Stimulated activated CD8-positive, alpha-beta memory T cell treated with anti-CD3 and anti-CD28 coated beads, Interleukin-2, amount 100 ng/mL, for 1 hour (primary cell): ENCODE results near the gene ABL1.

Source experiments
- DNase-seq, 2 donors: peaks; one replicate each; pipeline ENCODE4 v3.0.0-alpha.2; 2020; ENCODE audit warnings: low read depth in 2 of 2

The ABL1 gene

GRCh38 chr9:130918101-130918825, 83.2 kb downstream of the ABL1 start:
- no peak for DNase-seq

- DNase-seq = no peak
These were observed 83.9 kb downstream of the ABL1 start for GRCh38 chr9:130918826-130919558.

- no peak for DNase-seq
These were observed 84.6 kb downstream of the ABL1 start for GRCh38 chr9:130919559-130920145.

- no peak for DNase-seq
These were observed 85.2 kb downstream of the ABL1 start for GRCh38 chr9:130920233-130920632.

GRCh38 chr9:130920762-130921299, 85.8 kb downstream of the ABL1 start:
- DNase-seq = no peak

- no peak for DNase-seq
These were observed 86.4 kb downstream of the ABL1 start for GRCh38 chr9:130921300-130921988.

GRCh38 chr9:130921989-130922892, 87.2 kb downstream of the ABL1 start:
- DNase-seq = no peak

GRCh38 chr9:130922893-130923610, 88.0 kb downstream of the ABL1 start:
- DNase-seq = no peak

GRCh38 chr9:130923611-130924447, 88.8 kb downstream of the ABL1 start:
- DNase-seq = no peak

GRCh38 chr9:130924448-130924788, 89.4 kb downstream of the ABL1 start:
- no peak for DNase-seq

- no peak for DNase-seq
These were observed 90.1 kb downstream of the ABL1 start for GRCh38 chr9:130925050-130925678.

- DNase-seq = no peak
These were observed 92.3 kb downstream of the ABL1 start for GRCh38 chr9:130927338-130927737.

- no peak for DNase-seq
These were observed 93.2 kb downstream of the ABL1 start for GRCh38 chr9:130927995-130928900.

GRCh38 chr9:130929571-130930038, 94.6 kb downstream of the ABL1 start:
- DNase-seq = no peak

- DNase-seq = no peak
These were observed 95.2 kb downstream of the ABL1 start for GRCh38 chr9:130930132-130930803.

GRCh38 chr9:130930804-130931349, 95.8 kb downstream of the ABL1 start:
- no peak for DNase-seq
